GM12874 (cell line): ENCODE measurements around the gene VAMP8.

Source experiments
- TF ChIP-seq, protein P1 (sequence below): IDR thresholded peaks from 2 replicates; pipeline ENCODE4 v1.5.1; 2011; ENCODE audit warnings: low read depth, mild to moderate bottlenecking, control low read depth, low read length, moderate library complexity; ENCODE audit not compliant: insufficient read depth

Gene VAMP8

GRCh38 chr2:85549826-85550225 lies 27.6 kb upstream of the VAMP8 start:
- TF ChIP-seq, protein P1, sequence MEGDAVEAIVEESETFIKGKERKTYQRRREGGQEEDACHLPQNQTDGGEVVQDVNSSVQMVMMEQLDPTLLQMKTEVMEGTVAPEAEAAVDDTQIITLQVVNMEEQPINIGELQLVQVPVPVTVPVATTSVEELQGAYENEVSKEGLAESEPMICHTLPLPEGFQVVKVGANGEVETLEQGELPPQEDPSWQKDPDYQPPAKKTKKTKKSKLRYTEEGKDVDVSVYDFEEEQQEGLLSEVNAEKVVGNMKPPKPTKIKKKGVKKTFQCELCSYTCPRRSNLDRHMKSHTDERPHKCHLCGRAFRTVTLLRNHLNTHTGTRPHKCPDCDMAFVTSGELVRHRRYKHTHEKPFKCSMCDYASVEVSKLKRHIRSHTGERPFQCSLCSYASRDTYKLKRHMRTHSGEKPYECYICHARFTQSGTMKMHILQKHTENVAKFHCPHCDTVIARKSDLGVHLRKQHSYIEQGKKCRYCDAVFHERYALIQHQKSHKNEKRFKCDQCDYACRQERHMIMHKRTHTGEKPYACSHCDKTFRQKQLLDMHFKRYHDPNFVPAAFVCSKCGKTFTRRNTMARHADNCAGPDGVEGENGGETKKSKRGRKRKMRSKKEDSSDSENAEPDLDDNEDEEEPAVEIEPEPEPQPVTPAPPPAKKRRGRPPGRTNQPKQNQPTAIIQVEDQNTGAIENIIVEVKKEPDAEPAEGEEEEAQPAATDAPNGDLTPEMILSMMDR: no peak

GRCh38 chr2:85550486-85550885 lies 26.9 kb upstream of the VAMP8 start:
- TF ChIP-seq, protein P1: no peak

DNA sequence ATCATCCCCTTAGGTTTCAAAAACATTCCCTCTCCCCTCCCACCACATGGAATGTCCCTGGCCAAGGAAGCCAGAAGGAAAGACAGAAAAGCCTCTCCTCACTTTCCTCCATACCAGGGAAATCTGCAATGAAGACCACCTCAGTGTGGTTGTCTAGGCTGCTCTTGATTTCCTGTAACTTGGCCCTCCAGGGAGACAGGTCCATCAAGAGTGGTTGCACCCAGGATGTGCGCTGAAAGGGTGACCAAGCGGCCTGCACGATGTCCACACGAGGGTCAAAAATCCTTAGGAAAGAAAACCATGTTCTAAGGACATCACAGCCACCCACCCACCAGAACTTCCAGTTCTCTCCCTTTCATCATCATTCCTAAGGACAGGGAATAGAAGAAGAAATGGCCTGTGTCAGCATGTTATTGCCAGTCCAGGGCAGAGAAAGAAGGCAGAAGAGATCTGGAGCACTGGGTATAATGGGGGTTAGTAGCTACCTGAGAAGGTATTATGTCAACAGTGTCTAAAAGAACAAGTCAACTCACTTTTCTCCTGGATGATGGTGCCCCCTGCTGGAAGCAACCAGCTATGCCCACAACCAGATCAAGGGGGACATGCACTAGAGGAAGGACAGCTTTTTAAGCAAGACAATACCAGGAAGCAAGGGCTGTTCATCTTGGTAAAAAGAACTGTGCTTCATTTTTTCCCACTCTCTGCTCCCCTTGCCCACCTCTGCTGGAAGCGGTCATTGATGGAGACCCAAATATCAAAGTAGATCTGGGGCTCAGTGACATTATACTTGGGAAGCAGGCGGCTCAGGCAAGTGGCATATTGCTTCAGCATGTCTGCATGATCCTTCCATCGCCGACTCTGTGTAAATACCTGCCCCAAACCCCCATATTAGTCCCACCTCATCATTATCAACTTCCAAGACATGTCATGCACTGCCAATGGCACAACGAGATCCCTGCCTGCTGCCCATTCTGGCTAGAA lies 25.4 kb upstream of the VAMP8 start:
- TF ChIP-seq, protein P1: peak; percentile 83

DNA sequence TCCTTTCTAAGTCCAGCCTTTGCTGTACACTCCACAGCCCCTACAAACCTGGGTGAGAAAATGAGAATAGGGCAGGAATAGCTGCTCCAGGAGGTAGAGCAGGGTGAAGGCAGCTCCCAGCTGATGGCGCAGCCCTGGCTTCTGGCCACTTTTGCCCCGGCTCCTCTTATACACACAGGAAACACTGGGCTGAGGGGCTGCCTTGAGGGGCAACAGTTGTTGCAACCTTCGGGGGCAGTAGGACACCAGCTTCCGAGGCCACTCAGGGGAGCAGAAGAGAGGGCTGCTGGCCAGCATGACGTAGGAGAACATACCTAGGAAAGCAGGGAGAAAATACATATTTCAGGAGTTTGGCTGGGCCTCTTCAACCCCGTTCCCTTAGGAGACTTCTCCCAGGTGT lies 24.2 kb upstream of the VAMP8 start:
- TF ChIP-seq, protein P1: no peak

DNA sequence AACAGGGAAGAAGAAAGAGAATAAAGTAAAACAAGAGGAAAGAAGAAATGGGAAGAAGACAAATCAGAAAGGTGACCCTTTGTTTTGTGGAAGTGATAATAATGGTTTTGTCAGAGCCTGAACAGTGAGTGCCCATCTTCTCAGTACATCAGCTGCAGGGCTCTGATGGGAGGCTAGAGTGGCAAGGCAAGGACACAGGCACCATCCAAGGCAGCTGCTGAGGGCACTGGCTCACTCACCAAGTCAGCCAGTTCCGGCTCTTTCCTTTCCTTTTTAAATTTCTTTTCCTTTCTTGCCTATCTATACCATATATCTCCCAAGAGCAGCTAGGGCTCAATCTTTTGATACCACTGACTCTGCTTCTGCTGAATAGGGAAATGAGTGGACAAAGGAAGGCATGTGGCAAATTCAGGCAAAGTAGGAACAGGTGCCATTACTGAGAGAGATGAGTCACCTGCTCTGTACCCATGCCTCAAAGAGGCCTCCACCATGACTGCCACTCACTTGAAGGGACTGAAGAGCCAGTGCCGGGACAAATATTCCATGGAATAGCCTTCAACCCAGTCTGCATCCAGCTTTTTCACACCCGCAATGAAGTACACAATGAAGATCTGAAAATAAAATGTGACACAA lies 22.3 kb upstream of the VAMP8 start:
- TF ChIP-seq, protein P1: no peak

- TF ChIP-seq, protein P1: no peak
Measured at GRCh38 chr2:85557130-85557529, 20.3 kb upstream of the VAMP8 start.

DNA sequence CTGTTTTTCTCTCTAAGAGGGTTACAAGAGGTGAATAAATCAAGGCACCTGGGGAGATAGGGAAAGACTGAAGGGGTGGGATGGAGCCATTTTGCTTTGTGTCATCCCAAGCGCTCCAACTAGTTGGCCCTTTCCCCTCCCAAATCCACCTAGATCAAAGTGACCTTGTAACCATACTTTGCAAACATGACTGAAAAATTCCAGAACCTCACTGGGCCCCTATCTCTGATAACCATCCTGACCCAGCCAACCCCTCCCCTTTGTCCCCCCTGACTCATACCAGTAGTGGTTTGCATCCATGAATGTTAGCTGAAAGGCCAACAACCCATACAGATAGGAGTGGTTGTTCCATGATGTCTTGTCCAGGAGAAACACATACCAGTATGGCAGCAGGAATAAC lies 19.2 kb upstream of the VAMP8 start:
- TF ChIP-seq, protein P1: no peak
